SU-DHL-6 (cell line): Measurements from ENCODE around the gene TANGO2.

ENCODE experiments used
- CTCF ChIP-seq: fragments of 200-600 bp; sonication (generic); IDR thresholded peaks from one replicate; pipeline ENCODE4 v1.5.1; 2017; ENCODE audit warnings: antibody characterized with exemption, mild to moderate bottlenecking, low read length, moderate library complexity; ENCODE audit not compliant: insufficient read depth, poor library complexity, severe bottlenecking
- EZH2phosphoT487 ChIP-seq: fragments of 200-600 bp; sonication (generic), shearing (Covaris generic); conservative IDR thresholded peaks from 2 replicates; pipeline ENCODE4 v1.6.1; 2018; ENCODE audit warnings: mild to moderate bottlenecking, antibody characterized with exemption, low read length, moderate library complexity, mixed read lengths

GRCh38 chr22:20015971-20016733 lies 4.8 kb upstream of the TANGO2 start:
- no peak for TF ChIP-seq CTCF
- no peak for TF ChIP-seq EZH2phosphoT487
